Measurements from ENCODE around the gene MUC5AC. TPM values are rescaled to one million over a fixed set of nuclear protein-coding genes. Genes with fewer than 3 reads are reported as not detected.
"Not testable (repeated sequence)": the region's sequence is repeated elsewhere in the genome, so short reads cannot be mapped to it uniquely, and the experiment has no call there.

The MUC5AC gene
- total RNA-seq, 2 donors from 2014 or later: not detected

- not testable (repeated sequence) for H3K36me3 Mint-ChIP-seq (ENCODE audit: low read depth); ATAC-seq; DNase-seq; H3K27ac Mint-ChIP-seq; H3K9me3 ChIP-seq (ENCODE audit: control insufficient read depth, low read length, poor library complexity, severe bottlenecking); H3K4me1 Mint-ChIP-seq; H3K27me3 Mint-ChIP-seq; H3K4me3 Mint-ChIP-seq
Measured at GRCh38 chr11:1247026-1247425, 89.3 kb downstream of the MUC5AC start.

- H3K4me3 Mint-ChIP-seq; H3K27ac Mint-ChIP-seq; DNase-seq; H3K27me3 Mint-ChIP-seq; H3K36me3 Mint-ChIP-seq (ENCODE audit: low read depth); H3K9me3 ChIP-seq (ENCODE audit: control insufficient read depth, low read length, poor library complexity, severe bottlenecking); H3K4me1 Mint-ChIP-seq; ATAC-seq: not testable (repeated sequence)
Measured at GRCh38 chr11:1248951-1249350, 91.2 kb downstream of the MUC5AC start.

- H3K9me3 ChIP-seq (ENCODE audit: control insufficient read depth, low read length, poor library complexity, severe bottlenecking); H3K36me3 Mint-ChIP-seq (ENCODE audit: low read depth); DNase-seq; H3K27me3 Mint-ChIP-seq; ATAC-seq; H3K27ac Mint-ChIP-seq; H3K4me3 Mint-ChIP-seq; H3K4me1 Mint-ChIP-seq: not testable (repeated sequence)
Measured at GRCh38 chr11:1250411-1250810, 92.7 kb downstream of the MUC5AC start.

Other genes starting within 250 kb of the MUC5AC start
- 10 to 100 TPM; 23.4 to 28.8 TPM for gene CHID1, start 247.1 kb upstream of the MUC5AC start, total RNA-seq
- 10 to 100 TPM; 71.1 to 74.0 TPM for gene AP2A2, start 232.1 kb upstream of the MUC5AC start, total RNA-seq
- gene MUC6, start 121.2 kb upstream of the MUC5AC start, total RNA-seq: not detected
- gene MUC2, start 83.1 kb upstream of the MUC5AC start, total RNA-seq: not detected
- gene MUC5B, start 65.1 kb downstream of the MUC5AC start, total RNA-seq: not detected
- 10 to 100 TPM; 40.2 to 56.3 TPM for gene TOLLIP, start 151.7 kb downstream of the MUC5AC start, total RNA-seq
- gene BRSK2, start 232.0 kb downstream of the MUC5AC start, total RNA-seq: under 1 TPM; 0.23 to 0.25 TPM